Raji (cell line): ENCODE results near the gene EFCAB6.

Source experiments
- POLR2A ChIP-seq: IDR thresholded peaks from 2 replicates; pipeline ENCODE4 v1.6.1; 2011; ENCODE audit warnings: low read depth, low read length, control low read depth; ENCODE audit not compliant: insufficient read depth

Gene EFCAB6

GRCh38 chr22:43479301-43479950 is 332.7 kb downstream of the EFCAB6 start:
- no peak for TF ChIP-seq POLR2A
